ENCODE results near the gene PLXNB3.
A peak's percentile ranks its signal among the peaks of the same experiment; 100 is the strongest.

Gene PLXNB3

DNA sequence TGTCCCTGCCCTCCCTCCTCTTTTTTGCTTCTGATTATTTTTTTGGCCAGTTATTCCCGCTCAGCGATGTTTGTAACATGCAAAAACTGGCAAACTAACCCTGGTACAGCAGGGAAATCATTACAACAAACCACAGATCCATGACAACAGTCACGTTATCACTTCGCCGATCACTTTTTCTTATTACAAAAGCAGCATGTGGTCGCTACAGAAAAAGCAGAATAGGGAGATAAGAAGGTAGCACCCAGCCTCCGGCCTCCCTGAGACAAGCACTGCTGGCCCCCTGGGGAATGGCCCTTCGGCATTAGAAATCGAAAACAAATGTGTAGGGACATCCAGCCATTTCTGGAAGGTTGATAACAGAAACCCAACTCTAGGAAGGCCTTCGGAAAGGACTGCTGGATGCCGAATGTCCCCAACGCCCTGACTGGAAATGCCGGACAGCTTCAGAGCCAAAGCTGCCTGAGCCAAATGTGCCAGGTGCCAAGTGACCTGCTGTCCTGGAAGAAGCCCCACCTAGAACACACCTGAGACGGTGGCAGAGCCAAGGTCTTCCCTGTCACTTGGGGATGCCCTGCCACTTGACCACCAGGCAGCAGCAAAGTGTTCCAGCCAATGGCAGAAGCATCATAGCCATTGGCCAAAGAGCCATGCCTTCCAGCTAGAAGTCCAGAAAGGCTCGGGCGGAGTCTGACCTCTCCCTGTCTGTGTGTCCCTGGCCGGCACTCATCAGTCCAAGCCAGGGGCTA, 27.2 kb downstream of the PLXNB3 start:
- no peak for DNase-seq (ENCODE audit: low read depth, low spot score)

DNA sequence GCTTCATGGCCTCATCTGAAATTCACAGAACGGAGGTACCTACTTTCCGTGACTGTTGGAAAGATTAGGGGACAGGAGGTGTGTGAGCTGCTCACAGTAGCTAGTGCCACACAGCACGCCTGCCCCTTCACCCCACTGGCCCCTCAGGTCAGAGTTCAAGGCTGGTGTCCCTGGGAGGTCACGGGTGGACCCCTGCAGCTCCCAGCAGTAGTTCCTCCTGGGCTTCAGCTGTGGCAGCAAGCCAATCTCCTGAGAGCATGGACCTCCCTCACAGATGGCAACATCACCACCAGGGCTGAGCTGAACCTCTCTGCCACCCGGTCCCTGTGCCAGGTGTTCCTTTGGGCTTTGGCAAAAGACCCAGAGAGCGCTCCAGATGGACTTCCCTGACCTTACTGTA, 28.3 kb downstream of the PLXNB3 start:
- no peak for DNase-seq (ENCODE audit: low read depth, low spot score)

DNA sequence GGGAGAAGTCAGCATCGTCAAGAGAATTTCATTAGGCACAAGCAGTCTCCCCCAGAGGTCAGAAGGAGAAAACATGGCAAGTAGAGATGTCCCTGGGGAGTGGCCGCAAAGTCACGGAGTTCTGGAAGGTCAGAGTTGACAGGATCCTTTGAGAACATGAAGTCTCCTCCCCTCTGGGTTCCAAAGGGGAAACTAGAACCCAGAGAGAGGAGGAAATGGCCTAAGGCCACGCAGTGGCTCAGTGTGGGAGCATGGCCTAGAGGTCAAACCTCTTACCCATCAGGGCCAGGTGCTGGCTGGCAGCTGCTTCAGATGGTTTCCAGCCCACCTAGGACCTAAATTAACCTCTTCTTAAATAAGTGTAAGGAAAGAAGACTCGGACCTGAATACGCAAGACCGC, 29.2 kb downstream of the PLXNB3 start:
- DNase-seq (ENCODE audit: low read depth, low spot score) = no peak

DNA sequence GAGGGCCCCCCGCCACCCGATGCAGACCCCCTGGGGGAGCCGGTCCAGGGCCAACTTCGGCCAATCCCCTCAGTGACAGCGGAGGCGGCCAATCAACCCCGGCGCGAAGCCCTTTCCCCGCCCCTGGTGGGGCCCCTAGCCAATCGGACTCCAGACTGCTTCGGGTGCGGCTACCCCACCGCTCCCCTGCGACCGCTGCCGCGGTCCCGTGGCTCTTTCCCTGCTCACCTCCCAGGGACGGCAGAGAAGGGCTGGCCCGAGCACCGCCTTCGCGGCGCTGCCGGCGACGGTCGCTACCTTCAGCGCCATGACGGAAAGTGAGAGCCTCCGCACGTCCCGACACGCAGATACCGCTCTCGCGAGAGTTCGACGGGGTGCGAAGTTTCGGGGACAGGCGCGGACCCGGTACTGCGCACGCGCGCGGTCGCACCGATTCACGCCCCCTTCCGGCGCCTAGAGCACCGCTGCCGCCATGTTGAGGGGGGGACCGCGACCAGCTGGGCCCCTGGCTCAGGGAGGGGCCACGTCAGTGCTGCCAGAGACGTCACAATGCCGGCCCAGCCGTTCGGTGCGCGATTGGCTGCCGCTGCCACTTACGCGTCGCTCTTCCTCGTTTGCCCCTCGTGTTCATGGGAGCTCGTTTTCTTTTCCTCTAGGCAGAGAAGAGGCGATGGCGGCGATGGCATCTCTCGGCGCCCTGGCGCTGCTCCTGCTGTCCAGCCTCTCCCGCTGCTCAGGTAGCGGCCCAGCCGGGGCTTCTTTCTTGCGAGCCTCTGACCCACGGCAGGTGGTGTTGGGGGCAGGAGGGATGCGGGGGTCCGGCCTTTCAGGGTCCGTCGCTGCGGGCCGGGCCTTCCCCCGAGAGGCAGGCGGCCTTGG, 30.2 kb downstream of the PLXNB3 start, which contains the start of the genes IDH3G and SSR4:
Gene IDH3G (minus strand): TSS at position 358 of the 879 bp plus-strand sequence. CDS start 49 bp downstream, at position 309.
Gene SSR4 (plus strand): TSS at position 651 of the 879 bp plus-strand sequence. CDS start 20 bp downstream, at position 671.
- DNase-seq (ENCODE audit: low read depth, low spot score) = peak; percentile 81

DNA sequence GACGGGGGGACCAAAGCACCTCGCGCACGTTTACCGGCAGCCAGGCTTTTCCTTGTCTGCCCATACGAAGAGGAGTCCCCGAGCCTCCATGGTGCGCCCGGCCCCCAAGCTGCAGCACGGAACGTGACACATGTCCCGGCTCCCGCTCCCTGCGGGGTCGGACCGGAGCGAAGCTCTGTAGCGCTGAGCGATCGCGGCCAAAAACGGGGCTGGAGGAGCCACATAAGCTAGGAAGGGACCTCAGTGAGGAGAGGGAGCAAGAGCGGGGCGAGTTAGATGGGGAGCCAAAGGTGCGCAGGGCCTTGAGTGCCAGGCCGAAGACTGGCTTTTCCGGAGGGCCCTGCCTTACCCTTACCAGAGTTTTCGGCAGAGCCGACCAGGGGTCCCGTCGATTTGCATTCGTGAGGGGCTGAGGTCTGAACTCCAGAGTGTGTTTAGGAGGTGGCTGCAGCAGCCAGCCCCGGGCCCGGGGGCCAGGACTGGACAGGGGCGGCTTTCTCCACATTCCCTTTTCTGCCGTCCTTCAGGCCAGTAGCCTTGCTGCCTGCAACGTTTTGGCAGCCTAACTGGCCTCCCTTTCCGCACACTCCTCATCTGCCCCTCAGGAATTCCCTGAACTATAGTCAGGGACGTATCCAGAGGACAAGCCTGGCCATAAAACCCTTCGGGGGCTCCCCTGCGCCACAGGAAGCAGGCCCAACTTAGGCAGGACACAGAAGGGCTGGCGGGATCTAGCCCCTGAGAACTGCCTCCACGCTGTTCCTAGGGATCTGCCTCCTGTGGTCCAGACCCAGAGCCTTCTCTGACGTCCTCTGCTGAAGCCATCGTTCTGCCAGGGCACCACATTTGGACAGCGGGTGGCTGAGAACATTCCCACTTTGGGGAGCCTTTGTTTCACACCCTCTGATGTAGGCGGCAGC, 31.1 kb downstream of the PLXNB3 start:
- DNase-seq (ENCODE audit: low read depth, low spot score) = no peak

DNA sequence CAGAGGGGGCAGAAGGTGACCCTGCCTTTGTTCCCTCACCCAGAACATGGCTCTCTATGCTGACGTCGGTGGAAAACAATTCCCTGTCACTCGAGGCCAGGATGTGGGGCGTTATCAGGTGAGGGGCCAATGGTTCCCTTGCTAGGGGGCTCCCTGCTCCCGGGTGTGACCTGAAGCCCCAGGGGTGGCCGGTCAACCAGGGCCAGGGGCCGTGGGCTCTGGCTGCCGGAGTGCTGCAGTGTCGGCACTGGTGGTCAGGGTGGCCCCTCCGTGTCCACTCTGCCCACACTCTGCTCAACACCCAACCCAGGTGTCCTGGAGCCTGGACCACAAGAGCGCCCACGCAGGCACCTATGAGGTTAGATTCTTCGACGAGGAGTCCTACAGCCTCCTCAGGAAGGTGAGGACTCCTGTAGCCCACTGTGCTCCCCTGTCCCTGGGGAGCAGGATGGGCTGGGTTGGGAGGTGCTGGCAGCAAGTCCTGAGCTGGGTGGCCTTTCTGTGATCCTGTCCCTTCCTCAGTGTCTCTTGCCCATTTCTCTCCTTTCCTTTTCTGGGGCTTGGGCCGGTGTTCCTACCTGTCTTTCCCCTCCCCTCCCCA, 33.5 kb downstream of the PLXNB3 start:
- no peak for DNase-seq (ENCODE audit: low read depth, low spot score)

DNA sequence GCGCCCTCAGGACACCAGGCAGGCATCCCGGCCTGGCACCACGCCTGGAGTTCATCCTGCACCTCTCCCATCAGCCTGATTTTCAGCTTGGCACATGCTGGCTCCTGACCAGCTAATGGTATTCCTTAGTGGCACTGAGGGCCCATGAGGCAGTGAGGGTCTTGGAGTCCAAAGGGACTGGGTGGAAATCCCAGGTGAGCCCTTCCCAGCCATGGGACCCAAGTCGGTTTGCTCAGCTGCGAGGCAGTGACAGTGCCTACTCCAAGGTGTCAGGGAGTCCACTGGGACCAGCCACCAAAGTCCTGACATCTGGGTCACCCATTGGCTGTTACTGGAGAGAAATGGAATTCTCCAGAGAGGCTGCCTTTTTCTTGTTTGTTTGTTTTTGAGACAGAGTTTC, 35.3 kb downstream of the PLXNB3 start:
- DNase-seq (ENCODE audit: low read depth, low spot score) = no peak

DNA sequence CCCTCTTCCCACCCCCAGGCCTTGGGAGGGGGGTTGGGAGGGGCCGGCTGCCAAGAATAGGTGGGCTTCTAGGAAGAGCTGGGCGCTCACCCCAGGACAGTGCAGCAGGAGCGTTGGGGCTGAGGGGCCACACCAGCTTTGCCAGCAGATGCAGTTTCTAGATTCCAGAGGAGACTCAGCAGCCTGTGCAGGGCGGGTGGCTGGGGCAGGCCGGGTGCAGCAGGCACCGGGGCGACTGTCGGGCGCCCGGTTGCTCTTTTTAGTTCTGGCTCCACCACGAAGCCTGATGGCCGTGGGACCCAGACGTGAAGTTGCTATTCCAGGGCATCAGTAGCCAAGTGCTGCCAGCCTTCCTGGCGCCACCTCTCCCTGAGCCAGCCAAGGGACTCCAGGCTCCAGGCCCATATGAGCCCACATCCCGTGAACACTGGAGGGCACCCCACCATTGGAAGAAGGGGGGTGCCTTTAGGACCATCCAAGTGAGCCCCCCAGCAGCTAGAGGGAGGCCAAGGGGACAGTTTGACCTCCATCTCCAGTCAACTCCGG, 36.2 kb downstream of the PLXNB3 start:
- DNase-seq (ENCODE audit: low read depth, low spot score) = no peak

DNA sequence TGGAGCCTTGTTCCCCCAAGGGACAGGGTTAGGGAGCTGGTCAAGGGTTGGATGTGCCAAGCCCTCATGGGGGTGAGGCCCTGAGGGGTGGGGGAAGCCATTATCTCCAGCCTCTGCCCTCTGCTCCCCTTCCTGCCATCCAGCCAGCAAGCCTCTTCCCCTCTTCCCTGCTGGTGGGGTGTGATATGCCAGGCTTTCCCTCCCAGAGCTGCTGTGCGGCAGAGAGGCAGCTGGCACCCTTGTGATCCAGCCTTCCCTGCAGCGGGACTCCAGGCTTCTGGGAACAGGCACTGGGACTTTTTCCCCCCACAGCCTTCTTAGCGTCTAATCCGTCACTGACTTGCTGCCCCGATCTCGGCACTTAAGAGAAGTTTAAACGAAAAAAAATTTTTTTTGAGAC, 36.7 kb downstream of the PLXNB3 start:
- no peak for DNase-seq (ENCODE audit: low read depth, low spot score)

DNA sequence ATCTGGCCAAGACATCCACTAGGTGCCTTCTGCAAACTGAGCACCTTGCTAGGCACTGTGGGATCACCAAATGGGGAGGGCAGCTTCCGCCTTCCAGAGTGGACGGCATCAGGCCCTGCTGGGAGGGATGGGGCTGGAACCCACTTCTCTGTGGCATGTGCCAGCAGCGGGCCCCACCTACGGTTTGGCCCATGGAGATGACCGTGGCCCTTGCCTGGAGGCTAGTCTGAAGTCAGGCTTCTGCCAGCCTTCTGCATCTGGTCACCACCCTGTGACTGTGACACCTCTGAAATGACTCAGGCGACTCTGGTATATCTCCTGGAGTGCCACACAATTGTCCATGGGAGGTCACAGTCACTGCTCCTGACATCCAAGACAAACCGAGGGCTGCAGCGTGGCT, 37.6 kb downstream of the PLXNB3 start:
- no peak for DNase-seq (ENCODE audit: low read depth, low spot score)

DNA sequence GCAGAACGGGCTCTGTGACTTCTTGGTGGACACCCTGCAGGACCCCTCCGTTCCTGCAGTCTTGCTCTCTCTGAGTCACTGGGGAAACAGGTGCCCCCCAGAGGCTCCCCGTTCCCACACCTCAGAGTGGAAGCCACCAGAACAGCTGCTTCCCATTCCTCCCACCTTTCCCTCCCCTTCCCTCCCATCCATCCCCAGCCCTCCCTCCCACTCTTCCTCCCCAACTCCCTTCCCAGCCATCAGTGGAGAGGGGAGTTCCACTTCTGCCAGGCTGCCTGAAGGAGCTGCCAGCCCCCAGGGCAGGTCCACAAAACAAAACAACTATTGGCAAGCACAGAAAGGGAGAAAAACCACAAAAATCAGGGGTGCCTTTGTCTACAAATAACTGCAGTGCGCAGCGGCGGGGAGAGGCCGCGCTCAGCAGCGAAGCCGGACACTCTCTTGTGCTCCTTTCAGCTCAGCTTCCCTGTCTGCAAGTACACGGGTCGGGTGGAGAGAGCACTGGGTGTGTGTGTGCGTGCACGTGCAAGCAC, 38.5 kb downstream of the PLXNB3 start:
- no peak for DNase-seq (ENCODE audit: low read depth, low spot score)

DNA sequence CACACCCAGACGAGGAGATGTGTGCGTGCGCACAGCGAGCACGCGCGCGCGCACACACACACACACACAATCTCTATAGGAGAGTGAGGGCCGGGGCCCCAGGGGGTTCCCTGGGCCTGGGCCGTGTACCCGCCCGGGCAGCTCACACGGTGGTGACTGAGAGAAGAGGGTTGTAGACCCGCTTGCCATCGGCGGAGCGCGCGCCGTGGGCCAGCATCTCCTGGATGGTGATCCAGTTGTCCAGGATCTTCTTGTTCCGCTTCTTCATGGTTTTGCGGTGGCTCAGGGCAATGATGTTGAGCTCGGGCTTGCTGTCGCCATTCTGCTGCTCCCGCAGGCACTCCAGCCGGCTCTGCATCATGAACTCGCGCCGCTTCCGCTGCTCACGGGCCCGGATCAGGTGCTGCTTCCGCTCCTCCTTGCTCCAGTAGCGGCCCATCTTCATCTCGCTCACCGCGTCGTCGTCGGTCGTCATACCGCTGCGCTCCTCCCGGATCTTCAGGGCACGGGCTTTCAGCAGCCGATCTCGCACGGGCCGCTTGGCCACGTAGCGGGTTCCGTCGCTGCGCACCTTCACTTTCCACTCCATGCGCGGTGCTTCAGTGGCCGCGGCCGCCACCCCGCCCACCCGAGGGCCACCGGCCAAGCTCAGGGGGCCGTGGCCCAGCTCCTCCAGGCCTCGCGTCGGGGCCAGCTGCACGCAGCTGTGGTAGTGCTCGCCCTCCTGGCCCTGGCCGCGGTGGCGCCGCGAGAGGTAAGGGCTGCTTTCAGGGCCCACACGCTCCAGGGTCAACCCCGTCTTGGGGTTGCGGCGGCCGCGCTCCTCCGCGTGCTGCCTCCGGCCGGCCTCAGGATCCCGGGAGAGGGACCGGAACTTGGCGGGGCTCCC, 39.4 kb downstream of the PLXNB3 start:
- DNase-seq (ENCODE audit: low read depth, low spot score) = no peak

DNA sequence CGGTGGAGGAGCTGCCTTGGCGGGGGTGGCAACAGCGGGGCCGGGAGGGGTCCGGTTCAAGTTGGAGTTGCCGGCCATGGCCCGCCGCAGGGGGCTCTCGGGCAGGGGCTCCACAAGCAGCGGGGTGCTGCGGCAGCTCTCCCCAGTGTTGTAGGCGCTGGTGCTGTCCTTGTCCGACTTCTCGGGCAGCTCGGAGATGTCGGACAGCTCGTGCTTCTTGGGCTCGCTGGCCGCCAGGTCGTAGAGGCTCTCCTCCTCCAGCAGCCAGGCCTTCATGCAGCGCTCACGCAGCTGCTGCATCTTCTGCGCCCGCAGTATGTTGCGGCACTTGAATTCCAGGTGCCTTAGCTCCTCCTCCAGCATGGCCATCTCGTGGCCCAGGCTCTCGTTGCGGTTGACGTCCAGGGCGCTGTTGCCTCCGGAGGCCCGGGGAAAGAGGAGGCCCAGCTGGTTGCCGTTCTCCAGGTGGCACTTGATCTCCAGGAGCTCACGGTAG, 40.1 kb downstream of the PLXNB3 start:
- no peak for DNase-seq (ENCODE audit: low read depth, low spot score)

DNA sequence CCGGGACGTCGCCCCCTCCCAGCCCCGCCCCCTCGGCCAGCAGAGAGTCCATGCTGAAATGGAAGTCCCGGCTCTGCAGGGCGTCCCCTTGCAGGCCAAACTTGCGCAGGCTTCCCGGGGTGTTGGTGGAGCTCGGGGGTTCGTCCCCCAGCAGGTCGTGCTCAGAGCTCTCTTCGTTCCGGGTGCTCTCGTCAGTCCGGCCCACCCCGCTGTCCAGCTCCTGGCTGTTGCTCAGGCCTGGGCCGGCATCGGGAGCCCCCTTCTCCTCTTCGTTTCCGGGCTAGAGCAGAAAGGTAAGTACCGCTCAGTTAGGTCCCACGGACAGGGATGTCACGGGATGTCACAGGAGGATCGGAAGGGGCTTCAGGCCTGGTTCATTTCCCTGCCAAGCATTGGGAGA, 40.6 kb downstream of the PLXNB3 start:
- DNase-seq (ENCODE audit: low read depth, low spot score) = no peak

DNA sequence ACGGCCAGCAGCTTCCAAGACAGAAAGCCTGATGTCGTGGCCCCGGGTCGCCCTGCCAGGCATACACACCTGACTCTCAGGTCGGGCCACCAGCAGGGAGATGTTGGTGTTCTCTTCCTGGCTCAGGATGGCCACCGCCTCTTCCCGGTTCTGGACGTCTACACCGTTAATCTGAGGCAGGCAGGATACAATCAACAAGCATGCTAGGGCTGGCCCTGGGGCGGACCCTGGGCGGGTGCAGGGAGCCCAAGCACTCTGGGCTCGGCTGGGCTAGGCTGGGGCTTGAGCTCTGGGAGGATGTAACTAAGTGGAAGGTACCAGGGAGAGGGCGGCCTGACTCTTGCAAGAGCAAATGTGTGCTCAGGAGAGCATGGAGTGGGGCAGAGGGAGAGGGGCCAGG, 41.4 kb downstream of the PLXNB3 start:
- DNase-seq (ENCODE audit: low read depth, low spot score) = no peak

DNA sequence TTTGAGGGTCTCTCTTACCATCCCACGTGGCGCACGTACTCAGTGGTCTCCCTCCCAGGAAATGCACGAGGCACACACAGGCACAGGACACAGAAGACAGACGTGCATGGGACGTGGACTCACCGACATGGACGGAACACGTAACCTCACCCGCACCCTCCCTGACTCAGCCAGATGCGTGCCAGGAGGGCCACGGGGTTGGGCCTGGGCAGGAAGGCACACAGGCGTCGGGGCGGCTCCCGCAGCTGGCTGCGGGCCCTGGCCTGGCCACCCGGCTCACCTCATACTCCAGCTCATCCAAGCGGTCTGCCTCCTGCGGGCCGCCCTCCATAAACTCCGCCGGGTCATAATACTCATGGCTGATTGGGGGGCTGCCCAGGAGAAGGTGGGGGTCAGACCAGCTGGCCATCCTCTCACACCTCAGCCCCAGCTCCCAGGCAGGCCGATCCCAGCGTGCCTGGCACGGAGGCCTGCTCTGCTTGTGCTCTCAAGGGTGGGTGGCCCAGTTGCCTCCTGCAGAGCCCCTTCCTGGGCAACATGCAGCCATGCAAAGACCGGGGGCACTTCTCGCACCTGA, 43.0 kb downstream of the PLXNB3 start:
- no peak for DNase-seq (ENCODE audit: low read depth, low spot score)

DNA sequence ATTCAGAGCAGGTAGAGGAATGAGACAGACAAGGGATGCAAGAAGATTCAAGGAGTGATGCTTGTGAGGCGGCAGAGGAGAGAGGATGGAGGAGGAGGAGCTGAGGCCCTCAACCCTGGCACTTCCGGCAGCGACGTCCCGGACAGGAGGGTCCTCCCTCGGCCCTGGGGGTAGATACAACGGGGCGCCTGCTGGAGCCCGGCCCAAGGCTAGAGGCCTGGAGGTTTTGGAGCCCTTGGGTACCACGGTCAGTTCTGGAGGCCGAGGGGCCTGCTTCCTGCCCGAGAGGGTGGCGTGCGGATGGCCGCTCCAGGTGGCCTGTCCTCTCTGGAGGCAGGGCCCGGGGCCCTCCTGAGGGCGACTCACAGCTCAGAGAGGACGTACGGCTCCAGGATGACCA, 43.9 kb downstream of the PLXNB3 start:
- DNase-seq (ENCODE audit: low read depth, low spot score) = no peak

DNA sequence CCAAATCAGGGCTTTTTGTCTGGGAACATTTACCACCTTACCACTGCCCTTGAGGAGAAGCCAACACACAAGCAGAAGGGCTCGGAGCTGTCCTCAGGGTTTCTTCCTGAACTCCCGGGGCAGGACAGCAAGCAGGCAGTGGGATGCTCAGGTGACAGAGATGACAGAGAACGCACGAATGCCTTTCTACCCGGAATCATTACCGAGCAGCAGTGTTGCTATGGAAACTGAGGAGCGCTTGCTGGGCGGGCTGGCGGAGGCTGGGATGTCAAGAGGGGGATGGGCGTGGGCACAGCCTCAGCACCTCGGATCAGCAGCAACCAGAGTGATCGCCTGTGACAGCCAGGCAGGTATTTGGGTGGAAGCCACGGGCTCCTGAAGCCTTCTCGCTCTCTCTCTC, 48.2 kb downstream of the PLXNB3 start:
- no peak for DNase-seq (ENCODE audit: low read depth, low spot score)

DNA sequence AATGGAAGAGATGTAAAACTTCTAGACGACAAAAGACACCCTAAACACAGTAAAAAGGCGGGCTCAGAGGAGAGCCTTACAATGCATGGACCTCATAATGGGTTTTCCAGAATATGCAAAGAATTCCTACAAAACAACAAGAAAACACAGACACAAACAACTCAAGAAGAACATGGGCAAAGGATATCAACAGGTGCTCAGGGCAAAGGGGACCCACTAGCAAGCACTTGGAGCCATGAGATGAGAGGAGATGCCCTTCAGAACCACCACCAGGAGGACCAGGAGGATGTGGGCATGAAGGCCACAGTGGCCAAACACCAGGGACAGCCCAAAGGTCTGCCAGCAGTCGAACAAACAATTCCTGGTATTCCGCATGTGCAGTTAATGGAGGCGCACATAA, 49.1 kb downstream of the PLXNB3 start:
- no peak for DNase-seq (ENCODE audit: low read depth, low spot score)
